ENCODE measurements around the gene ISLR.
A peak's percentile ranks its signal among the peaks of the same experiment; 100 is the strongest.

The ISLR gene

DNA sequence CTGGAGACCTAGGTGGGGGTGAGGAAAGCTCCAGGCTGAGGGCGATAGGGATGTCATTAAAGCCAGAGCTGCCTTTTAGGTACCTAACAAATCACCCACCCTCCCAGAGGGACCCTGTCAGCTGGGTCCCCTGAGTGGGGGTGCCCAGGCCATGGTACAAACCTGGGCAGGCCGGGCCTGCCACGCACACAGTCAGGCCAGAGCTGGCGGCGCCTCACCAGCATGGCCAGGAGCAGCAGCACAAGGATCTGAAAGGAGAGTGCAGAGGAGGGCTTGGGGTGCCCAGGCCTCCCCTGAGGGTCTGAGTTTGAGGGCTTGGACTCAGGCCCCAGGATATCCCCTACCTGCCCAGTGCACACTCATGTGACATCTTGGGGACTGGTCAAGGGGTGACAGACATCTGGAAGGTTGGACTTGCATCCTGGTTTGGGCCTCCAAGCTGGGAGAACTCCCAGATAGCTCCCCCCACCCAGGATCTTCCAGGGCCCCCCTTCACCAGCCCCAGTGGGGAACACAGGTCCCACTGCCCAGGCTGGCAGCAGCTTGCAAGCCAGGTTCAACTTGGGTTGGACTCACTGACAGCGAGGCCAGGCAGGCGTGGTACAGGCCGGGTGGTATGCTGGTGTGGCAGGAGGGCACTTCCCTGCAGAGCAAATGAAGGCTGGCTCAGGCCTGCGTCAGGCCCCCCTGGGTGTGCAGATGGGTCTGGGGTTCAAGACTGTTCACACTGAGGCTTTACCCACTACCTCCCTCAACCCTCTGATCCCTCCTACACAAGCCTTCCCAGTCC is 23.9 kb downstream of the ISLR start:
- DNase-seq: no peak

DNA sequence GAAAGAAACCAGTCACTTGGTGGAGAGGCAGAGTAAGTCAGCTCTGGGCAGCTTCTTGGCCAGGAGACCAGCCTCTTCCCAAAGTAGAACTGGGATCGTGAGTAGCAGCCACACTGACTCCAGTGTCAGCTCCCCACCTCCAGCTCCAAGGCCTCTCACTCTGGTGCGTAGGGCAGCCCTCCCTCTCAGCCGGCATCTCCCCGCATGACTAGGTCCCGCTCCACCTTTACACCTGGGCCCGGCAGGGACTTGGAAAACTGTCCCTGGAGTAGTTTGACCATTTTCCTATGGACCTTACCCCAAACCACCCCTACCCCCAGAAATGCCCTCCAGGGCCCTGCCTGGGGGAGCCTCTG is 25.8 kb downstream of the ISLR start:
- no peak for DNase-seq

GRCh38 chr15:74200412-74200815 is 26.9 kb downstream of the ISLR start:
- DNase-seq: no peak

GRCh38 chr15:74200871-74201419 is 27.4 kb downstream of the ISLR start:
- DNase-seq: no peak

DNA sequence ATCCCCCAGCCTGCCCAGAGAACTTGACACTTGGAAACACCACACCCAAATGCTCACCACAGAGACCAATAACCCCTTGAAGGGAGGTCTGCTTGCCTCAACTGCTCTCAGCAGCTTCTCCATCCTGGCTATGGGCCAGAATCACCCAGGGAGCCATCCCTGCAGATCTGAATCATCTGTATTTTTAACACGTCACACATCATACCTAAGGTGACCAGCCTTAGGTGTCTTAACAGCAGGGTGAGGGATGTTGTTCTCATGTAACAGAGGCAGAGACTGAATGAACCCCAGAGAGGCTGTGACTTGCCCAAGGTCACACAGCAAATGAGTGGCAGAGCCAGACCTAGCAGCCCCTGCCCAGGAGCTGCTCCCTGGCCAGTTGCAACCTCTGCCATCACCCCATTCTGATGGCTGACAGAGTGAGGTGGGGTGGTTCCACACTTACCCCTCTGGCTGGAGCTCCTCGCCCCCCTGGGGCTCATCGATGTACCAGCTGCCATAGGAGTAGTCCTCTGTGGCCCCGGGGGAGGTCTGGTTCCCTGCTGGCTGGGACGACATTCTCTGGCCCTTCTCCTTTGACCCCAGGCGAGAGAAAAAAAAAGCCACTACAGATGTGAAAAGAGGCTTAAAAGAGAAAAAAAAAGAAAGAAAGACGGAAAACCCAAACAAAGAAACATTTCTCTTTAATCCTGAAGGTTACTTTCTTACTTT is 28.4 kb downstream of the ISLR start:
- DNase-seq: no peak

DNA sequence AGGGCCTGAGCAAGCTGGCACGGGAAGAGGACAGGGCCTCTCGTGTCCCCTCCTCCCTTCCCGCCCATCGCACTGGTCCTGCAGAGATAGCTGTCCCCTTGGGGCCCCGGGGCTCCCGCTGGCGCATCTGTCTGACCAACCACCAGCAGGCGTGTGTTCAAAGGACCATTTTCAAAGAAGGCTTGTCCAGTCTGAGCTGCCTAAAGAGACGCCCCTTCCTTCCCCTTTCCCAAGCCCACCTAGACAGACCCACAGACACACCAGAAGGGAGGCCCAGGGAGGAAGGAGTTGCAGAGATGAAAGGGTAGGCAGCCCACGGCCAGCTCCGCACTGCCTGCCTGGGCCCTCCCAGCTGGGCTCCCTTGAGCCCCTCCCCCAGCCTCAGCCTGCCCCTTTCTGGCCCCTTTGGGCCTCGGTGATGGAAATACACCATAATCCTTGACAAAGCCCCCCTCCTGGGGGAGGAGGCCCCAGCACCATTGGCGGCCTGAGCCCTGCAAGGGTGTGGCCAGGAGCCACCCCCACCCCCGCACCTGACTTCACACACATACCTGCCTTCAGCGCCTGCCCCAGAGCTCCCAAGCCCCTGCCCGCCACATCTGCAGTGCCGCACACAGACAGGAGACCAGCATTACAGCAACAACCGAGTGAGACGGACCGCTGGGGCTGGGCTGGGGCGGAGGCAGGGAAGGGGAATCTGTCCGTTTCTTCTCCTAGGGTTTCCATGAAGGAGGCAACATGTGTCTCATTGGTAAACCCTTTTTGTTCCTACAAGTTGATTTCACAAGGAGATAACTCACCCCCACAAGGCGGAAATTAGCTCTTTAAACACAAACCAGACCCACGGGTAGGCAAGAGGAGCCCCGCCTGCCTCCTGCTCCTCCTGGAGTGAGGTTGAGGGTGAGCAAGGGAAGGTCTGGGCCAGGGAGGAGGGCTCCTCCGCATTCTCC is 29.2 kb downstream of the ISLR start, which contains the start of gene STRA6:
STRA6 (minus strand) TSS at position 336 of the 950 bp plus-strand sequence. CDS start 520 bp downstream, outside the sequence.
- peak; percentile 14 for DNase-seq

DNA sequence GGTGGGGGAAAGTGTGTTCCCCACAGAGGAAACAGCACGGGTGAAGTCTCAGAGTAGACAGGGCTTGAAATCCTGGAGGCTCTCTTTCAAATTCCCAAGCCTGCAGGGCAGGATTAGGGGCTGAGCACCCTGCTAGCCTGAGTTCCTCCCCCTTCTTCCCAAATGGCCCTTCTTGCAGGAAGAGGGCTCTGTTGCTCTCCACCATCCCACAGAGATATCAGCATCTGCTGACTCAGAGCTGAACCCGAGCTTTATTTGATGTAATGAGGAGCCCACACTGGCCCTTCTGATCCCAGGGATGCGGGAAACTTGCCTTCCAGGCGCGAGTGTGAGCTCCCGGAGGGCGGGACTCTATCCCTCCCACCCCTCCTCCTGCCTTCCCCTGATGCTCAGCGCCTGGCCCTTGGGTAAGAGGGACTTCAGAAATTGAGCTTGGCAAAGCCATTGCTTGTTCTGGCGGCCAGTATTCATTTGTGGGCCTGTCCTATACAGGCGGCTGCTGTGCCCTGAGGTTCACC is 30.5 kb downstream of the ISLR start:
- DNase-seq: no peak

- DNase-seq: no peak
These were observed 32.1 kb downstream of the ISLR start for GRCh38 chr15:74205582-74205947.

GRCh38 chr15:74206801-74207281 is 33.3 kb downstream of the ISLR start:
- no peak for DNase-seq

DNA sequence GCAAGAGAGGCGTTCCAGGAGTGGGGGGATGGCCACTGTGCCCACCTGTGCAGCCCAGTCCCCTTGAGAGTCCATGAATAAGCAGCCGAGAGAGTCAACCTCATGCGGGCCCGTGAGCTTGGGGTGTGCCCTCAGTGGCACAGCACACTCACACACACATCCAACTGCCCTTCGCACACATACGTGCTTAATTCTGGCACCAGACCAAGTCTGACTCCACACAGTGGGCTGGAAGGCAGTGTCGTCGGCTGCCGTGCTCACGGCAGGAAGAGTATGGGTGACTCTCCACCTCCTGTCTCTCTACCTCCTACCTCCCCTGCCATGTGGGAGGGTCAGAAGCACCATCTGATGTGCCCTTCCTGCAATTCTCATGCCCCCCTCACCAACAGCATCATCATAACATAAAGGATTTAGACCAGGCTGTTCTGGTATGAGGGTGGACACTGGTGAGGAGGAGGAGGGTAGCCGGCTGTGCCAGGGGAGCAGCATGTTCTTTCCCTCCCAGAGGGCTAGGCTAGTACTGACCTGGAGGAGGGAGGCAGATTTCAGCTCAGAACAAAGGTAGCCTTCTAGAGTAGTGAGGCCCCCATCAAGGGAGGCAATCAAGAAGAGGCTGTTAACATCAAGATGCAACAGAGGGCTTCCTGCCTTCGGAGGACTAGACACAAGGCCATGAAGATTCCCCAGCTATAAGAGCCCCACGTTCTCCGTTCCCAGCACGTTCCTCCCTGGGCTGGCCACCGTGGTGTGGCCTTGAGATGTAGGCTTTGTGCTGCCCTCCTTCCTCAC is 34.3 kb downstream of the ISLR start:
- DNase-seq: no peak

- no peak for DNase-seq
These were observed 35.0 kb downstream of the ISLR start for GRCh38 chr15:74208496-74208895.

DNA sequence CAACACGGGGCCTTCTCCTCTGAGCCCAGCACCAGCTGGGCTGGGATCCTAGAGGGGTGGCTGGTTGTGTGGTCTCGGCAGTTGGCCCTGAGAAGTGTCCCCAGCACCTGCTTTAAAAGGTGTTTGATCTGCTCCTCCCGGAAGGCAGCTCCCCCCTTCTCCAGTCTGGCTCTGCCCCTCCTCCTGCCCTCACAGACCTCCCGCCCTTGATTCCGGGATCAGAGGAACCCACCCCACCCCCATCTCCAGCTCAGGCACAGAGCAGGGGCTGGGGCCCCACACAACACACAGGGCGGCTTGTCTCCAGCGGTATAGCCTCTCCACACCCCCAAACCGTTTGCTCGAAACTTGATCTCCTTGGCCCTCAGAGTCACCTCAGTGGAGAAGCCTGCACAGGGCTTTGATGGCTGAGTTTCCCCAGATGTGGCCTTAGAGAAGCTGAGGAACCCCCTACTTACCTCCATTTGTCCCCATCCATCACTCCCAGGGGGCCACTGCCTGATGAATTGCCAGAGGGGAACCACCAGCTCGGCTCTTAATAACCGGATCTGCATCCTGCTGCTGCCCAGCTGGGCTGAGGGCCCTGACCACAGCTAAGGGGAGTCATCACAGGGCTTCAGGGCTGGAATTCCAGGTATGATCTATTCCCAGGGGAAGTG is 35.5 kb downstream of the ISLR start:
- DNase-seq: no peak

- DNase-seq: no peak
These were observed 36.0 kb downstream of the ISLR start for GRCh38 chr15:74209560-74209958.

DNA sequence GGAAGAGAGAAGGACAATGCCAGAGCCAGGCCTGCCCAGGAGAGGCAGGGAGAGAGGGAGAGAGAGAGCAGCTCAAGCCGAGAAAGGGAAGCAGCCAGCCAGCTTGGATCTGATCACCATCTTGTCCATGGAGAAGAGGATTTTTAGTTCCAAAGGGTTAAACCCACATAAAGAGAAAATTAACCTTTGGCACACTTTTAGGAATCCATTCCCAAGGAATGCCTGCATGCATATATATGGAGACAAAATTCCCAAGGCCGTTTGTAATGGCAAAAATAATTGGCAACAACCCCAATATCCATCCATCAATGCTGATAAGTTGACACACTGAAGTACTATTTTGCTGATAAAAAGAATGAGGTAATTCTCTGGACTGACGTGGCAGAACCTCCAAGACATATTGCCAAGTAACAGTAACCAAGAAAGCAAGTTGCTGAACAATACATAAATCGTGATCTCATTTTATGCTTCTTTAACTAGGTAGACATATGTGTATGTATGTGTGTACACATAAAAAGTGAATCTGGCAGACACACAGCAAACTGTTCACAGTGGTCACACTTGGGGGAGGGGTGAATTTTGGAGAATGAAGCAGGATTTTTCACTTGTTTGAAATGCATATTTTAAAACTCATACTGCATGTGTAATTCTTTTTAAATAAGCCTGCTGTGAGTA is 36.6 kb downstream of the ISLR start:
- no peak for DNase-seq

- DNase-seq: no peak
These were observed 37.2 kb downstream of the ISLR start for GRCh38 chr15:74210729-74211128.

GRCh38 chr15:74211656-74212055 is 38.1 kb downstream of the ISLR start:
- DNase-seq: no peak

- DNase-seq: no peak
These were observed 39.0 kb downstream of the ISLR start for GRCh38 chr15:74212494-74212893.

DNA sequence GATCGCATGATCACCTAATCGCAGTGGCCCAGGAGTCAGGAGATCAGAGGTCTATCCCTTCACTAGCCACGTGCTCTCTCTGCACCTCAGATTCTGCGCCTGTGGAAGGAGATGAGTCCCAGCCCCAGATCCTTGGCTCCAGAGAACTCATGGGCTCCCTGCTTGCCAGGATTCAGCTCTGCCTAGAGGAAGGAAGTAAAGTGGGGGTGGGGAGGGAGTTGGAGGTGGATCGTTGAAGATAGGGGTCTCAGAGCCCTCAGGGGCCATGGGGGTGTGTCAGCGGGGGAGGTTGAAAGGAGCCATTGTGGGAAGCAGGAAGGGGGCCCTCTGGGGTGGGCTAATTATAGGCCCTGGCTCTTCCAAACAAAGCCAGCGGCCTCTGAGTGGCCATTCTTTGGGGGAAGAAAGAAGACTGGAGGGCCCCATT is 40.4 kb downstream of the ISLR start:
- DNase-seq: no peak

- DNase-seq: no peak
These were observed 41.0 kb downstream of the ISLR start for GRCh38 chr15:74214324-74215021.

GRCh38 chr15:74215958-74216357 is 42.4 kb downstream of the ISLR start:
- no peak for DNase-seq
